NCI-H1105 treated with DMSO at 0.1 percent for 48 hours (cell line): Measurements from ENCODE around the gene PREB.

Experiments used
- DNase-seq: peaks from one replicate; lab custom pipeline; 2025; lab: John Stamatoyannopoulos, UW

Gene PREB

GRCh38 chr2:27081984-27082772 is 52.3 kb downstream of the PREB start:
- DNase-seq: no peak
